ENCODE results near the gene BLMH. TPM values are rescaled to one million over a fixed set of nuclear protein-coding genes. Genes with fewer than 3 reads are reported as not detected.

The BLMH gene
- total and polyA plus RNA-seq, 2 experiments from 2014 or later = 36.4 to 58.7 TPM

DNA sequence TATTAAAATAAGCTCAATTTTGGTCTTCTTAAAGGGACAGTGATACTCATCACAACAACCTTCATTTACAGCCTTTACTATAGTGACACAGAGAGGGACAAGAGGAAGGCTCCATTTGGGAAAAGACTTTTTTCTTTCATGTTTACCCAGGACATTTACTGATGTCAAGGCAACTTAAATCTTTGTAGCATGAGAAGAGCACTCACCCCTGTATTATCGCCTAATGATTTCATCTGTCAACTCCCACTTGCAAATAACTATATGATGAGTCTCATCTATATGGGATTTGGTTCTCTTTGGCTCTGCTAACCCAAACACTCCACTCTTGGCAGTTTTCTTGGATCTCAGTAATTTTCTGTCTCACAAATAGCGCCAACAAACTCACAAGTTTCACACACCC, 24.1 kb downstream of the BLMH start:
- Mint-ChIP-seq H3K27me3 (ENCODE audit: insufficient read depth, low read depth, poor library complexity) (no peaks in the 10 kb centered on the region), H3K4me1 (peaks cover 3% of the 10 kb centered on the region; the same call in 2 of the 3 replicates), H3K36me3 (ENCODE audit: low read depth) (peaks cover 48% of the 10 kb centered on the region; the same call in 2 of the 3 replicates), H3K4me3 (no peak overlapping the region), H3K27ac (no peak overlapping the region), H3K9me3 (no peaks in the 10 kb centered on the region)
- ATAC-seq = no peak
- no peaks in the 10 kb centered on the region for H3F3A ChIP-seq (replicated peaks; ENCODE audit: low read depth)
- no peak overlapping the region for H2AFZ ChIP-seq
- H3K27me3 ChIP-seq (ENCODE audit: insufficient read depth) = no peaks in the 10 kb centered on the region
- H3K4me1 ChIP-seq (ENCODE audit: insufficient read depth) = no peaks in the 10 kb centered on the region
- H3K4me3 ChIP-seq = no peak overlapping the region
- peaks cover 33% of the 10 kb centered on the region for H3K36me3 ChIP-seq (ENCODE audit: insufficient read depth)
- DNase-seq (ENCODE audit: low spot score) = no peak
- TF ChIP-seq, protein P1, sequence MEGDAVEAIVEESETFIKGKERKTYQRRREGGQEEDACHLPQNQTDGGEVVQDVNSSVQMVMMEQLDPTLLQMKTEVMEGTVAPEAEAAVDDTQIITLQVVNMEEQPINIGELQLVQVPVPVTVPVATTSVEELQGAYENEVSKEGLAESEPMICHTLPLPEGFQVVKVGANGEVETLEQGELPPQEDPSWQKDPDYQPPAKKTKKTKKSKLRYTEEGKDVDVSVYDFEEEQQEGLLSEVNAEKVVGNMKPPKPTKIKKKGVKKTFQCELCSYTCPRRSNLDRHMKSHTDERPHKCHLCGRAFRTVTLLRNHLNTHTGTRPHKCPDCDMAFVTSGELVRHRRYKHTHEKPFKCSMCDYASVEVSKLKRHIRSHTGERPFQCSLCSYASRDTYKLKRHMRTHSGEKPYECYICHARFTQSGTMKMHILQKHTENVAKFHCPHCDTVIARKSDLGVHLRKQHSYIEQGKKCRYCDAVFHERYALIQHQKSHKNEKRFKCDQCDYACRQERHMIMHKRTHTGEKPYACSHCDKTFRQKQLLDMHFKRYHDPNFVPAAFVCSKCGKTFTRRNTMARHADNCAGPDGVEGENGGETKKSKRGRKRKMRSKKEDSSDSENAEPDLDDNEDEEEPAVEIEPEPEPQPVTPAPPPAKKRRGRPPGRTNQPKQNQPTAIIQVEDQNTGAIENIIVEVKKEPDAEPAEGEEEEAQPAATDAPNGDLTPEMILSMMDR (conservative IDR thresholded peaks at IDR 0.05; ENCODE audit: low read depth in 2 of 2) = no peak
- TF ChIP-seq EZH2phosphoT487 (IDR thresholded peaks at IDR 0.05; ENCODE audit: unreplicated experiment) = no peak
- TF ChIP-seq CREB1 (CRISPR knock-in tag; IDR thresholded peaks at IDR 0.05; ENCODE audit: low read depth) = no peak
- TF ChIP-seq, protein P2, sequence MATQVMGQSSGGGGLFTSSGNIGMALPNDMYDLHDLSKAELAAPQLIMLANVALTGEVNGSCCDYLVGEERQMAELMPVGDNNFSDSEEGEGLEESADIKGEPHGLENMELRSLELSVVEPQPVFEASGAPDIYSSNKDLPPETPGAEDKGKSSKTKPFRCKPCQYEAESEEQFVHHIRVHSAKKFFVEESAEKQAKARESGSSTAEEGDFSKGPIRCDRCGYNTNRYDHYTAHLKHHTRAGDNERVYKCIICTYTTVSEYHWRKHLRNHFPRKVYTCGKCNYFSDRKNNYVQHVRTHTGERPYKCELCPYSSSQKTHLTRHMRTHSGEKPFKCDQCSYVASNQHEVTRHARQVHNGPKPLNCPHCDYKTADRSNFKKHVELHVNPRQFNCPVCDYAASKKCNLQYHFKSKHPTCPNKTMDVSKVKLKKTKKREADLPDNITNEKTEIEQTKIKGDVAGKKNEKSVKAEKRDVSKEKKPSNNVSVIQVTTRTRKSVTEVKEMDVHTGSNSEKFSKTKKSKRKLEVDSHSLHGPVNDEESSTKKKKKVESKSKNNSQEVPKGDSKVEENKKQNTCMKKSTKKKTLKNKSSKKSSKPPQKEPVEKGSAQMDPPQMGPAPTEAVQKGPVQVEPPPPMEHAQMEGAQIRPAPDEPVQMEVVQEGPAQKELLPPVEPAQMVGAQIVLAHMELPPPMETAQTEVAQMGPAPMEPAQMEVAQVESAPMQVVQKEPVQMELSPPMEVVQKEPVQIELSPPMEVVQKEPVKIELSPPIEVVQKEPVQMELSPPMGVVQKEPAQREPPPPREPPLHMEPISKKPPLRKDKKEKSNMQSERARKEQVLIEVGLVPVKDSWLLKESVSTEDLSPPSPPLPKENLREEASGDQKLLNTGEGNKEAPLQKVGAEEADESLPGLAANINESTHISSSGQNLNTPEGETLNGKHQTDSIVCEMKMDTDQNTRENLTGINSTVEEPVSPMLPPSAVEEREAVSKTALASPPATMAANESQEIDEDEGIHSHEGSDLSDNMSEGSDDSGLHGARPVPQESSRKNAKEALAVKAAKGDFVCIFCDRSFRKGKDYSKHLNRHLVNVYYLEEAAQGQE (IDR thresholded peaks at IDR 0.05; ENCODE audit: unreplicated experiment) = no peak
- TF ChIP-seq EZH2 (IDR thresholded peaks at IDR 0.05; ENCODE audit: low read depth, unreplicated experiment) = no peak
- TF ChIP-seq, protein P3, sequence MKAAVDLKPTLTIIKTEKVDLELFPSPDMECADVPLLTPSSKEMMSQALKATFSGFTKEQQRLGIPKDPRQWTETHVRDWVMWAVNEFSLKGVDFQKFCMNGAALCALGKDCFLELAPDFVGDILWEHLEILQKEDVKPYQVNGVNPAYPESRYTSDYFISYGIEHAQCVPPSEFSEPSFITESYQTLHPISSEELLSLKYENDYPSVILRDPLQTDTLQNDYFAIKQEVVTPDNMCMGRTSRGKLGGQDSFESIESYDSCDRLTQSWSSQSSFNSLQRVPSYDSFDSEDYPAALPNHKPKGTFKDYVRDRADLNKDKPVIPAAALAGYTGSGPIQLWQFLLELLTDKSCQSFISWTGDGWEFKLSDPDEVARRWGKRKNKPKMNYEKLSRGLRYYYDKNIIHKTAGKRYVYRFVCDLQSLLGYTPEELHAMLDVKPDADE (IDR thresholded peaks at IDR 0.05) = no peak
- no peak for TF ChIP-seq ZNF114 (CRISPR knock-in tag; IDR thresholded peaks at IDR 0.05)
- H3K4me2 ChIP-seq = no peak overlapping the region
- H4K20me1 ChIP-seq (replicated peaks; ENCODE audit: insufficient read depth) = no peaks in the 10 kb centered on the region; the same call in 1 of the 2 replicates
- no peaks in the 10 kb centered on the region for H3K9me2 ChIP-seq (ENCODE audit: insufficient read depth)
- no peak overlapping the region for H3K27ac ChIP-seq (ENCODE audit: low read depth)
- H3K79me2 ChIP-seq (replicated peaks; ENCODE audit: insufficient read depth) = no peaks in the 10 kb centered on the region
